Stimulated activated CD4-positive, alpha-beta T cell treated with anti-CD3 and anti-CD28 coated beads, Interleukin-1b, Interleukin-23, amount 100 ng/mL, for 1 hour (primary cell): ENCODE measurements around the gene ENTREP1.

ENCODE experiments used
- DNase-seq, 2 donors: peaks; one replicate each; pipeline ENCODE4 v3.0.0-alpha.2; 2020; ENCODE audit warnings: low read depth in 2 of 2

Gene ENTREP1

DNA sequence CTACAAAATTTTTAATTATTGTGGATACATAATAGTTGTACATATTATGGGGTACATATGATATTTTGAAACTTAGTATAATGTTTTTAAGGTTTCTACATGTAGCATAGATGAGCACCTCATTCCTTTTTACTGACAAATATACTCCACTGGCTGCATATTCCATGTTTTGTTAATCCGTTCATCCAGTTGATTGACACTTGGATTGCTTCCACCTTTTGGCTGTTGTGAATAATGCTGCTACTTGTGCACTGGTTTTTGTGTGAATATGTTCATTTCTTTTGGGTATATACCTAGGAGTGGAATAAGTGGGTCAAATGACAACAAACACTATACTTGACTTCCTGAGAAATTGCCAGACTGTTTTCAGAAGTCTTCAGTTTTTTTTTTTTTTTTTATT lies 2.8 kb upstream of the ENTREP1 start:
- no peak for DNase-seq

DNA sequence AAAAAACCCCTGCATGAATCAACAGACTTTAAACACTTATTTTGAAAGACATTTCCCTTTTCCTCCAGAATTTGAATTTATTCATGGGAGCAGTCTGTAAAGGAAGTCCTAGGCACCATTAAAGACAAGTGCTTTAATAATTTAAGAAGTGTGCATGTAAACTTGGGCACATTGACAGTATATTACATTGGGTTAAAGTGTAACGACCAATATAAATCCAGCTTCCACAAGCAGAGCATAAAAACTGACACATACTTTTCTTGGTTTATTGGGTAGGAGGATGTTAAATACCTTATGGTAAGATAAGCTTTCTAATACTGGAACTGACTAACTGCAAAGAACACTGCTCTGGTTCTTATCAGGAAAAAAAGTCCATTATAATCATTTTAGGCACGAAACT lies 1.2 kb upstream of the ENTREP1 start:
- no peak for DNase-seq

GRCh38 chr9:69325409-69326212 lies 596 bp downstream of the ENTREP1 start:
- DNase-seq: no peak

DNA sequence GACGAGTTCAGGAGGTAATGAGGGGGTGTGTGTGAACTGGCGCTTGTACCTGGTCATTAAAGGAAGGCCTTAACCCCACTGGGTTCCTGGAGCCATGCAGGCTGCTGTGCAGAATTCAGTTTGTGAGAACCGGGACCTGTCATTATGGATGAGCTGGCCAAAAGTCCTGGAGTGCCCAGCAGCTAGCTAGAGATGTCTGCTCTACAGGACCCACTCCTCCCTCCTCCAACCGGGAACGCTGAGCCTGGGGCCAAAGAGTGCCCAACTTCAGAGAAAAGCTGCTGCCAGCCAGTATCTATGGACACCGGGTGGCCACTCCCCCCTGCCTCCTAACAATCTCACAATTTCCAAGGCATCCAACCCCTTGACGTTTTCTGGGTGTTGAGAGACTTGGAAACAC lies 1.2 kb downstream of the ENTREP1 start:
- no peak for DNase-seq

DNA sequence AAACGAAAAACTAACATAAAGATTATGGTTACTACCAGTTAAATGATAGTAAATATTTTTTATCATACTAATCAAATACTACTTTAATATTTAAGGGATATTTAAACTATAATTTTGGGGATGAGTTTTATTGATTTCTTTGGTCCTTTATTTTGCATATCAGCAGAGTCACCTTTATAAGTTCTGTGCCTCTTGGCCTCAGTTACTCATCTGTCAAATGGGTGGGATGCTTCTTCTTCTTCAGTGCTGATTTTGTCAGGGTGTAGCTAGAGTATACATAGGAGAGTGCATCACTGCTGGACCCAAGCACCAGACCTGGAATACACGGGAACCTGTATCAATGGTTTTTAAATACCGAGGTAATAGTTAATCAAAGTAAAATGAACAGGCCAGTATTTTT lies 5.6 kb downstream of the ENTREP1 start:
- DNase-seq: no peak

DNA sequence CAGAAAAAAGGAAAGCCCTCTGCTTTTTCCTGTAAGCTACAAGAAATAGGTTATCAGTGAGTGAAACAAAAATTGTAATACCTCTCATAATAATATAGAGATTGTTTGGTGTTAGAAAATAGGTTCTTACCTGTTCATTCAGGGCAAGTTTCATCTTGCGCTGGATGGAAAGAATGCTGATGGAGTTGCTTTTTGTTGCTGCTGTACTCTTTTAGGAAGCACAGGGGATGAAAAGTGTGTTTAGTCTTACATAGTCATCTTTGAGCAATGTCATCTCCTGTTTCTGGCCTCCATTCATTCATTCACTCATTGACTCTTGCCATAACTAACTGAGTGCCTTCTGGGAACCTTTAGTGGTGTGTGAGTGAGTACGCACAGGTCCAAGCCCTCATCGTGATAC lies 6.4 kb downstream of the ENTREP1 start:
- no peak for DNase-seq

DNA sequence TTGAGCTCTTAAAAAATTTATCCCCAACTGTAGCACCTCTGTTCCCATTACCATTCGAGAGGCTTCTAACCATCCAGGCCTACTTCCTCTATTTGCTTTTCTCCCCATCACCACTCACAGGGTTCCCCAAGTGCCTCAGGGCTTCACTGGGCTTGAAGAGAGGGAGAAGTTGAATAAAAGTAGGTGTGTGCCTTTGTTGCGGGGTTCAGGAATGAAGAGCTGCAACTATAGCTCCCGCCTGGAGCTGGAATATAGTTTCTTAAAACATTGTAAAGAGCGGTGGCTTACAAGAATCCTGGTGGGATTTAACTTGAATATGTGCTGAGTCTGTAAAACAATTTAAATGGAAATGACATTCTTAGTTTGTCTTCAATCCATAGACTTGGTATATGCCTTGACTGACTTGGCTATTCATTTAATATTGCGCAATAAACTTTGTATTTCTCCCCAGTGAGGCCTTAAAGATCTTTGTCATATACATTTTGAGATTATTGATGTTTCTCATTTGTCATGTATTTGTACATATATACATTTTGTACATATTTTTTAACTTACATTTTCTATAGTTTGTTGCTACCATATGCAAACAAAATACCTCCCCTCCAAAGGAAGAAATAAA lies 7.2 kb downstream of the ENTREP1 start:
- no peak for DNase-seq

DNA sequence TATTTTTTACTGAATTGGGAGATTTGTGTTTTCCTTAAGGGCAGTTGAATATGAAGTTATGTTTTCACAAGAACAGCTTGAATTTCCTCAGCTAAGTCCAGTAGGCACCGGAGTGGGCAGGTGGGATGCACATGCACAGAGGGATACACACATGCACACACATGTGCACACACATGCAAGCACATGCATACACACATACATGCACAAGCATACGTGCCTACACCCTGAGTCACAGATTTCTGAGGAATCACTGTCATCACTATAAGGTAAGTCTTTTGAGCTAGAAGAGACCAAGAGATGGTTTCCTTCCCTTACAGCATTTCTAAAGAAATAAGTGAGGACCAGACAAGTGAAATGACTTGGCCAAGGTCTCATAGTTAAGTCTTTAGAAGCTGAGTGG lies 8.7 kb downstream of the ENTREP1 start:
- no peak for DNase-seq

DNA sequence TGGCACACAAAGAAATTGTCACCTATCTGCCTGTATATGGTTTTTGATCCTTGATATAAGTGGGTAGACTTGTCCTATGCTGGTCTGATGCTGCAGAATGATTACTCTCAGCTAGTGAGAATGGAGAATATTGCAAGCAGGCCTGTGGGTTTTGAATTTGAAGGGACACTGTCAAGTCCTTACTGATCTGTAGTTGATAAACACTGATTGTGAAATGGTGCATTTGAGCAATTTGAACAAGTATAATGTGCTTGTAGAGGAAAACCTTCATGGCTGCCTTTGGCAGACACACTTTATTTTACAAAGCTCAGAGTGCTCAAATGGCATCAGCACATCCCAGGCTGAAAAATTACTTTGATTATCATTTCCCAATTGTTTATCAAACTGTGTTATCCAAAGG lies 9.3 kb downstream of the ENTREP1 start:
- no peak for DNase-seq

DNA sequence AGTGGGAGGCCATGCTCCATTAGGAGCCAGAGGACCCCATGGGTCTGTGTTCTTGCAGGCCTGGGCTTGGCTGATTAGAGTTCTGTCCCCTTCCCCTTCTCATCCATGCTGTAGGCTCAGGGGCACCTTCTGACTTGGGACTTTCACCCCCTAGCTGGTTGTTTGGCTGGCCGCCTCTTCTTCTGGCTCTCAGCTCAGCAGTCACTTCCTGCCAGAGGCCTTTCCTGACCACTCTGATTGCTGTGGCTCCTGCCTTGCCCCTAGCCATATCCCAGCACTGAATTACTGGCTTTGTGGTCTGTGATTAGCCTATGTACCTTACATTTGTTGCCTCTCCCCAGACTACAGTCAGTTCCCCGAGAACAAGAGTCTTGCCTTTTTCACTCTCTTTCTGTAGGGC lies 14.6 kb downstream of the ENTREP1 start:
- DNase-seq: no peak

GRCh38 chr9:69340631-69341030 lies 15.6 kb downstream of the ENTREP1 start:
- DNase-seq: no peak

- no peak for DNase-seq
Measured at GRCh38 chr9:69342769-69343168, 17.8 kb downstream of the ENTREP1 start.

- DNase-seq: no peak
Measured at GRCh38 chr9:69344459-69344858, 19.4 kb downstream of the ENTREP1 start.

- no peak for DNase-seq
Measured at GRCh38 chr9:69346596-69347390, 21.8 kb downstream of the ENTREP1 start.

- no peak for DNase-seq
Measured at GRCh38 chr9:69347607-69348006, 22.6 kb downstream of the ENTREP1 start.

DNA sequence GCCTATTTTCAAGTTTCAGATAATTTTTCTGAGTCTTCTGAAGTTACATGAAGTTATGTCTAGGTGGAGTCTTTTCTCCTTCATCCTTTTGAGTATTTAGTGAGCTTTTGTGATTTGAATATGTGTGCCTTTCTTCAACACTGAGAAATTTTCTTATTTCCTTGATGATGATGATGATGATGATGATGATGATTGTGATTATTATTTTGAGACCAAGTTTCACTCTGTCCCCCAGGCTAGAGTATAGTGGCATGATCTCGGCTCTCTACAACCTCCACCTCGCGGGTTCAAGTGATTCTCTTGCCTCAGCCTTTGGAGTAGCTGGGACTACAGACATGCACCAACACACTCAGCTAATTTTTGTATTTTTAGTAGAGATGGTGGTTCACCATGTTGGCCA lies 26.2 kb downstream of the ENTREP1 start:
- DNase-seq: no peak

GRCh38 chr9:69355232-69355631 lies 30.2 kb downstream of the ENTREP1 start:
- no peak for DNase-seq

DNA sequence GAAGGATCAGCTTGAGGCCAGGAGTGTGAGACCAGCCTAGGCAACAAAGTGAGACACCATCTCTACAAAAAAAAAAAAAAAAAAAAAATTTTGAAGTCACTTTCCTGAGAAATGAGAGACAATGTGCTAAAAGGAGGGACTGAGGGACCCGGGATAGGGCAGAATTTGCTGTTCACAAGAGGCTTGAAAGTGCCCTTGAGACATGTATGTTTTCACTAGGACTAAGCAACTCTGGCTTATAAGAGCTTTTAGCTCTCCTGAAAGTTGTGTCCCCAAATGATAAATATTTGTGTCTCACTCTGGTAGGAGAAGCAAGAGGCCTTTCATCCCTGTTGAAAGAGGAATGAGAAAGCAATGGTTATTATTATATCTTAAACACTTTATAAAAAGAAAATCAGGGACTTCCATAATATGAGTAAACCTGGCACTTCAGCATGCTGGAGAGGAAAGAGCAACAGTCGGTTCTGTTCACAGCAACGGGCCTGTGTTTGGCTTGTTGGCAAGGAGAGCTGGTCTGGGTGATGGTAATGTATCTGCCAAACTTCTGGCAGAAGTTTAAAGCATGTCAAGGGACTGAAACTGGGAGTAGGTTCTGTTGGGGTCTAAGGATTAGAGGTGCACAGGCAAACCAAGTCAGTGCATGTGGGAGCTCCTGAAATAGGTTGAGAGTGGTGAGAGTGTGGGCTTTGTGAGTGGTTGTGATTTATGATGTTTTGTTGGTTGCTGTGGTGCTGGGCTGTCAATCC lies 32.2 kb downstream of the ENTREP1 start:
- DNase-seq: no peak

- no peak for DNase-seq
Measured at GRCh38 chr9:69357821-69358220, 32.8 kb downstream of the ENTREP1 start.

- DNase-seq: no peak
Measured at GRCh38 chr9:69363191-69363590, 38.2 kb downstream of the ENTREP1 start.

GRCh38 chr9:69364510-69365150 lies 39.6 kb downstream of the ENTREP1 start:
- no peak for DNase-seq

DNA sequence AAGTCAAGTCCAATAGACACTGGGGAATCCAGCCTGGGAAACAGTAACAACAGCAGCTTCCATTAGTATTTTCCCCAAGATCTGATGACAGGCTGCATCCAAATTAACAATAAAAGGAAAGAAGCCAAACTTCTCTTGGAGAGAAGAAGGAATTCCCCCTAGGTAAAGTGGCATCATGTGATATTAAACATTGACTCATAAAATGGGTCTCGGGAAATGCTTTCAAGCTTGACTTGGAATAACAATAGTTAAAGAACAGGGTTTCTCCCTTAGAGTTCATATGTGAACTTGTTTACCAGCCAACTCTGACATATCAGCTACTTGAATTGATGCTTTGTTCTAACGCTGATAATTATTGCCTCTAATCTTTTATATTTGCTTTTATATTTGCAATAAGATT lies 45.4 kb downstream of the ENTREP1 start:
- DNase-seq: no peak
